Measurements from ENCODE around the gene ANKLE2.
"Not testable (repeated sequence)": the region's sequence is repeated elsewhere in the genome, so short reads cannot be mapped to it uniquely, and the experiment has no call there.

The ANKLE2 gene

GRCh38 chr12:132761032-132761920 lies at the start of gene ANKLE2:
Gene ANKLE2 (minus strand): TSS chr12:132761832. CDS start chr12:132761798, 34 bp downstream.
- no peak for FAIRE-seq
- no peak for DNase-seq (ENCODE audit: extremely low spot score, insufficient read length, low read depth)

GRCh38 chr12:132809391-132809790 lies 47.8 kb upstream of the ANKLE2 start:
- not testable (repeated sequence) for DNase-seq (ENCODE audit: extremely low spot score, insufficient read length, low read depth); FAIRE-seq

GRCh38 chr12:132807295-132808092 lies 45.9 kb upstream of the ANKLE2 start:
- DNase-seq (ENCODE audit: extremely low spot score, insufficient read length, low read depth) (no peak), FAIRE-seq (no peak)

- no peak for DNase-seq (ENCODE audit: extremely low spot score, insufficient read length, low read depth)
- no peak for FAIRE-seq
Observed at GRCh38 chr12:132806857-132807256, 45.2 kb upstream of the ANKLE2 start.

GRCh38 chr12:132804426-132804861 lies 42.8 kb upstream of the ANKLE2 start:
- no peak for FAIRE-seq

GRCh38 chr12:132803888-132804287 lies 42.3 kb upstream of the ANKLE2 start:
- FAIRE-seq (no peak), DNase-seq (ENCODE audit: extremely low spot score, insufficient read length, low read depth) (no peak)

More at GRCh38 chr12:132804426-132804861, 42.8 kb upstream of the ANKLE2 start:
- no peak for DNase-seq (ENCODE audit: extremely low spot score, insufficient read length, low read depth)

- FAIRE-seq (no peak), DNase-seq (ENCODE audit: extremely low spot score, insufficient read length, low read depth) (no peak)
Observed at GRCh38 chr12:132803125-132803524, 41.5 kb upstream of the ANKLE2 start.

GRCh38 chr12:132801741-132802140 lies 40.1 kb upstream of the ANKLE2 start:
- FAIRE-seq (no peak), DNase-seq (ENCODE audit: extremely low spot score, insufficient read length, low read depth) (no peak)

- FAIRE-seq (no peak), DNase-seq (ENCODE audit: extremely low spot score, insufficient read length, low read depth) (no peak)
Observed at GRCh38 chr12:132798836-132799235, 37.2 kb upstream of the ANKLE2 start.

- no peak for DNase-seq (ENCODE audit: extremely low spot score, insufficient read length, low read depth)
- no peak for FAIRE-seq
Observed at GRCh38 chr12:132797820-132798570, 36.4 kb upstream of the ANKLE2 start.

GRCh38 chr12:132795847-132796246 lies 34.2 kb upstream of the ANKLE2 start:
- FAIRE-seq (no peak), DNase-seq (ENCODE audit: extremely low spot score, insufficient read length, low read depth) (no peak)

- not testable (repeated sequence) for FAIRE-seq; DNase-seq (ENCODE audit: extremely low spot score, insufficient read length, low read depth)
Observed at GRCh38 chr12:132791940-132792339, 30.3 kb upstream of the ANKLE2 start.

- no peak for DNase-seq (ENCODE audit: extremely low spot score, insufficient read length, low read depth)
- no peak for FAIRE-seq
Observed at GRCh38 chr12:132789099-132789471, 27.5 kb upstream of the ANKLE2 start.

GRCh38 chr12:132788375-132789098 lies 26.9 kb upstream of the ANKLE2 start:
- DNase-seq (ENCODE audit: extremely low spot score, insufficient read length, low read depth) = no peak
- FAIRE-seq = no peak

GRCh38 chr12:132787877-132788276 lies 26.2 kb upstream of the ANKLE2 start:
- DNase-seq (ENCODE audit: extremely low spot score, insufficient read length, low read depth) (no peak), FAIRE-seq (no peak)

GRCh38 chr12:132786192-132786591 lies 24.6 kb upstream of the ANKLE2 start:
- FAIRE-seq = no peak
- no peak for DNase-seq (ENCODE audit: extremely low spot score, insufficient read length, low read depth)

- no peak for FAIRE-seq
- no peak for DNase-seq (ENCODE audit: extremely low spot score, insufficient read length, low read depth)
Observed at GRCh38 chr12:132784580-132784979, 22.9 kb upstream of the ANKLE2 start.

- DNase-seq (ENCODE audit: extremely low spot score, insufficient read length, low read depth) (no peak), FAIRE-seq (no peak)
Observed at GRCh38 chr12:132783917-132784531, 22.4 kb upstream of the ANKLE2 start.

GRCh38 chr12:132781938-132782337 lies 20.3 kb upstream of the ANKLE2 start:
- DNase-seq (ENCODE audit: extremely low spot score, insufficient read length, low read depth) (no peak), FAIRE-seq (no peak)
